DMS 273 (cell line): ENCODE results near the gene LUZP2.

Experiments used
- DNase-seq: peaks from one replicate; lab custom pipeline; 2025; ENCODE audit not compliant: unreplicated experiment; lab: John Stamatoyannopoulos, UW

Gene LUZP2

GRCh38 chr11:24708616-24709015, 211.8 kb downstream of the LUZP2 start:
- DNase-seq, result no peak

GRCh38 chr11:24709928-24710565, 213.2 kb downstream of the LUZP2 start:
- no peak for DNase-seq

- no peak for DNase-seq
These were observed 217.7 kb downstream of the LUZP2 start for GRCh38 chr11:24714601-24715000.

GRCh38 chr11:24716403-24716802, 219.6 kb downstream of the LUZP2 start:
- no peak for DNase-seq

GRCh38 chr11:24723231-24723630, 226.4 kb downstream of the LUZP2 start:
- DNase-seq, result no peak

GRCh38 chr11:24731554-24731953, 234.7 kb downstream of the LUZP2 start:
- no peak for DNase-seq

- no peak for DNase-seq
These were observed 237.9 kb downstream of the LUZP2 start for GRCh38 chr11:24734742-24735237.

GRCh38 chr11:24738972-24739371, 242.1 kb downstream of the LUZP2 start:
- DNase-seq, result no peak

GRCh38 chr11:24739637-24740036, 242.8 kb downstream of the LUZP2 start:
- no peak for DNase-seq

GRCh38 chr11:24747275-24748251, 250.7 kb downstream of the LUZP2 start:
- DNase-seq, result no peak

GRCh38 chr11:24748261-24748660, 251.4 kb downstream of the LUZP2 start:
- DNase-seq, result no peak

GRCh38 chr11:24754406-24754805, 257.6 kb downstream of the LUZP2 start:
- DNase-seq, result no peak

GRCh38 chr11:24755260-24755839, 258.5 kb downstream of the LUZP2 start:
- no peak for DNase-seq

- no peak for DNase-seq
These were observed 262.9 kb downstream of the LUZP2 start for GRCh38 chr11:24759742-24760141.

- no peak for DNase-seq
These were observed 263.8 kb downstream of the LUZP2 start for GRCh38 chr11:24760681-24761080.

- DNase-seq, result no peak
These were observed 265.2 kb downstream of the LUZP2 start for GRCh38 chr11:24762076-24762475.

- DNase-seq, result no peak
These were observed 270.6 kb downstream of the LUZP2 start for GRCh38 chr11:24767411-24767810.

- DNase-seq, result no peak
These were observed 276.5 kb downstream of the LUZP2 start for GRCh38 chr11:24773322-24773721.

GRCh38 chr11:24779791-24780190, 282.9 kb downstream of the LUZP2 start:
- DNase-seq, result no peak

GRCh38 chr11:24781288-24781687, 284.4 kb downstream of the LUZP2 start:
- no peak for DNase-seq

- DNase-seq, result no peak
These were observed 296.6 kb downstream of the LUZP2 start for GRCh38 chr11:24793479-24793878.

- DNase-seq, result no peak
These were observed 297.2 kb downstream of the LUZP2 start for GRCh38 chr11:24794064-24794463.
